Measurements from ENCODE around the gene C2orf68.

DNA sequence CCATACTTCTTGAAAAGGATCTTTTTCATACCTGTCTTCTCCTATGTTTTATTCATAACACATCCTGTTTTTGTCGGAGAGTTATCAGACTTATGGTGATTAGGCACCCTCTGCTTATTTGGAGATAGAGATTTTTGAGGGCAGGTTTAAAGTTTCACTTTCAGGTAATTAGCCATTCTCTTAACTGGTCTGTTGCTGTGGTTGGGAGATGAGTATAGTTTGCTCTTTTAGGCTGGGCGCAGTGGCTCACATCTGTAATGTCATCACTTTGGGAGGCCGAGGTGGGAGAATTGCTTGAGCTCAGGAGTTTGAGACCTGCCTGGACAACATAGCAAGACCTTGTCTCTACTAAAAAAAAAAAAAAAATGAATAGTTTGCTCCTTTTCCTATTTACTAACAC is 30.9 kb upstream of the C2orf68 start:
- no peak for TF ChIP-seq CTCF (IDR thresholded peaks at IDR 0.05)
- no peak for TF ChIP-seq ZFX (IDR thresholded peaks at IDR 0.05; ENCODE audit: borderline replicate concordance)

All from 22Rv1 (cell line).